ENCODE data around the gene SPRR3. TPM values are rescaled to one million over a fixed set of nuclear protein-coding genes. Genes with fewer than 3 reads are reported as not detected.

SPRR3 gene
- total RNA-seq, 1 donor from 2014 or later = not detected

DNA sequence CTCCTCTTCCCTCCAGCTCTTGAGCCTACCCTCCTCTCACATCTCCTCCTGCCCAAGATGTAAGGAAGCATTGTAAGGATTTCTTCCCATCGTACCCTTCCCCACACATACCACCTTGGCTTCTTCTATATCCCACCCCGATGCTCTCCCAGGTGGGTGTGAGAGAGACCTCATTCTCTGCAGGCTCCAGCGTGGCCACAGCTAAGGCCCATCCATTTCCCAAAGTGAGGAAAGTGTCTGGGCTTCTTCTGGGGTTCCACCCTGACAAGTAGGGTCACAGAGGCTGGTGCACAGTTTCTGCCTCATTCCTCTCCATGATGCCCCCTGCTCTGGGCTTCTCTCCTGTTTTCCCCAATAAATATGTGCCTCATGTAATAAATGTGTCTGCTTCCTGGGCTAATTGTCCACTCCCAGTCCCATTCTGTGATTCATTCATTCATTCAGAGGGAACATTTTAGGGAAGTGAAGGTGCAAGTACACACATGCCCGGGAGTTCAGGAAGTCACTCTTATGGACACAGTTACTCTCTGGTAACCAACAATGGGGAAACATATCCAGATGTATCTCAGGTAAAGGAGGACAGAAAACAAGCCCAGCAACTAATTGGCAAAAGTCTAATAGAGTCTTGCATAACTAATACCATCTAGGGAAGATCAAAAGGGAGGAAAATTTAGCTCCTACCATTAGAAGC, 29.2 kb upstream of the SPRR3 start:
- Mint-ChIP-seq H3K9me3 (ENCODE audit: low read depth) (peaks cover 6% of the 10 kb centered on the region), H3K4me3 (ENCODE audit: low read depth) (no peak overlapping the region), H3K27me3 (no peaks in the 10 kb centered on the region), H3K27ac (no peak overlapping the region), H3K4me1 (ENCODE audit: low read depth) (no peaks in the 10 kb centered on the region), H3K36me3 (ENCODE audit: insufficient read depth) (no peaks in the 10 kb centered on the region)
- DNase-seq (ENCODE audit: low spot score, unreplicated experiment) = no peak
- TF ChIP-seq, protein P1, sequence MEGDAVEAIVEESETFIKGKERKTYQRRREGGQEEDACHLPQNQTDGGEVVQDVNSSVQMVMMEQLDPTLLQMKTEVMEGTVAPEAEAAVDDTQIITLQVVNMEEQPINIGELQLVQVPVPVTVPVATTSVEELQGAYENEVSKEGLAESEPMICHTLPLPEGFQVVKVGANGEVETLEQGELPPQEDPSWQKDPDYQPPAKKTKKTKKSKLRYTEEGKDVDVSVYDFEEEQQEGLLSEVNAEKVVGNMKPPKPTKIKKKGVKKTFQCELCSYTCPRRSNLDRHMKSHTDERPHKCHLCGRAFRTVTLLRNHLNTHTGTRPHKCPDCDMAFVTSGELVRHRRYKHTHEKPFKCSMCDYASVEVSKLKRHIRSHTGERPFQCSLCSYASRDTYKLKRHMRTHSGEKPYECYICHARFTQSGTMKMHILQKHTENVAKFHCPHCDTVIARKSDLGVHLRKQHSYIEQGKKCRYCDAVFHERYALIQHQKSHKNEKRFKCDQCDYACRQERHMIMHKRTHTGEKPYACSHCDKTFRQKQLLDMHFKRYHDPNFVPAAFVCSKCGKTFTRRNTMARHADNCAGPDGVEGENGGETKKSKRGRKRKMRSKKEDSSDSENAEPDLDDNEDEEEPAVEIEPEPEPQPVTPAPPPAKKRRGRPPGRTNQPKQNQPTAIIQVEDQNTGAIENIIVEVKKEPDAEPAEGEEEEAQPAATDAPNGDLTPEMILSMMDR (IDR thresholded peaks at IDR 0.05; ENCODE audit: unreplicated experiment) = no peak

GRCh38 chr1:152976688-152977087, 24.9 kb upstream of the SPRR3 start:
- H3K4me1 Mint-ChIP-seq (ENCODE audit: low read depth) = peaks cover 10% of the 10 kb centered on the region
- no peak overlapping the region for H3K4me3 Mint-ChIP-seq (ENCODE audit: low read depth)
- no peaks in the 10 kb centered on the region for H3K27me3 Mint-ChIP-seq
- no peak overlapping the region for H3K27ac Mint-ChIP-seq
- no peaks in the 10 kb centered on the region for H3K36me3 Mint-ChIP-seq (ENCODE audit: insufficient read depth)
- peaks cover 6% of the 10 kb centered on the region for H3K9me3 Mint-ChIP-seq (ENCODE audit: low read depth)
- TF ChIP-seq, protein P1 (IDR thresholded peaks at IDR 0.05; ENCODE audit: unreplicated experiment) = no peak
- DNase-seq (ENCODE audit: low spot score, unreplicated experiment) = no peak

DNA sequence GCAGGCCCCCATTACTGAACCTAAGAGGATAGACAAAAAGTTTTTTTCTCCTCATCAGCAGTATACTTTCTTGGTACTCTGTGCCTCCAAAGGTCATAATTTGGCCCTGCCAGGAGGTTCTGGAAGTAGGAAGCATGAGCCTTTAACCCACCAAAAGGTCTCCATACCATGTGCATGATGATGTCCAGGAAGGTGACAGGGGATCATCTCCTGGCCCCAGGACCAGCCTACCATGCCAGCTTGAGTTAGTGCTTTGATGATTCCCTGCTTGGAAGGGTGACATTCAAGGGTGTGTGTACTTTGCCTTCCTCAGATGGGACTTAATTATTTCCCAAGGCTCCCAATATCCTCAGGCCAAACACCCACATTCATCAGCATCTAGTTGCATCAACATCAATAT, 23.9 kb upstream of the SPRR3 start:
- Mint-ChIP-seq H3K27ac (peak overlapping the region; percentile 47), H3K36me3 (ENCODE audit: insufficient read depth) (no peaks in the 10 kb centered on the region), H3K27me3 (no peaks in the 10 kb centered on the region), H3K4me1 (ENCODE audit: low read depth) (peaks cover 10% of the 10 kb centered on the region), H3K4me3 (ENCODE audit: low read depth) (no peak overlapping the region), H3K9me3 (ENCODE audit: low read depth) (peaks cover 6% of the 10 kb centered on the region)
- TF ChIP-seq, protein P1 (IDR thresholded peaks at IDR 0.05; ENCODE audit: unreplicated experiment) = no peak
- no peak for DNase-seq (ENCODE audit: low spot score, unreplicated experiment)

DNA sequence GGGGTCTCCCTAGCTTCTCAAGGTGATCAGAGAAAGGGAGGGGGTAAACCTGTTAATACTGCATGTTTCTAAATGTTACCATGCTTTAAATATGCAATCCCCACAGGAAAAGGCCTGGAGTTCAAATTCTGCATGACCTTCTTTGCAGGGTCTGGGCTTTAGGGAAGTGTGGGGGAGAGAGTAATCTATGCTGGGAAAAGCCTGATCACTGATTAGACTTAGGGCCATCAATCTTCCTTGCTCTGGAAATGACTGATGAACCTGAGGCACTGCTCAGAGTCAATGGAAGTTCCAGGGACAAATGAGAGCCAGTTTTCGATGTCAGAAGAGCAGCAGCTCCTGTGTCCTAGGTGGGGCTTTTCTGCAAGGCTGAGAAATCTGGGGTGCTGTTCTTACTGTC, 20.9 kb upstream of the SPRR3 start:
- peak overlapping the region; percentile 5 for H3K27ac Mint-ChIP-seq

GRCh38 chr1:152981146-152981871, 20.2 kb upstream of the SPRR3 start:
- TF ChIP-seq, protein P1 (IDR thresholded peaks at IDR 0.05; ENCODE audit: unreplicated experiment) = no peak
- Mint-ChIP-seq H3K36me3 (ENCODE audit: insufficient read depth) (no peaks in the 10 kb centered on the region), H3K27me3 (no peaks in the 10 kb centered on the region), H3K27ac (peak overlapping the region; percentile 5), H3K9me3 (ENCODE audit: low read depth) (peaks cover 3% of the 10 kb centered on the region), H3K4me3 (ENCODE audit: low read depth) (no peak overlapping the region), H3K4me1 (ENCODE audit: low read depth) (peaks cover 10% of the 10 kb centered on the region)
- no peak for DNase-seq (ENCODE audit: low spot score, unreplicated experiment)

More for the DNA sequence above, 20.9 kb upstream of the SPRR3 start:
- Mint-ChIP-seq H3K4me1 (ENCODE audit: low read depth) (peaks cover 10% of the 10 kb centered on the region), H3K4me3 (ENCODE audit: low read depth) (no peak overlapping the region), H3K9me3 (ENCODE audit: low read depth) (no peaks in the 10 kb centered on the region), H3K36me3 (ENCODE audit: insufficient read depth) (no peaks in the 10 kb centered on the region), H3K27me3 (no peaks in the 10 kb centered on the region)
- TF ChIP-seq, protein P1 (IDR thresholded peaks at IDR 0.05; ENCODE audit: unreplicated experiment) = no peak
- no peak for DNase-seq (ENCODE audit: low spot score, unreplicated experiment)
